ENCODE data around the gene DNAJC8.

Gene DNAJC8

DNA sequence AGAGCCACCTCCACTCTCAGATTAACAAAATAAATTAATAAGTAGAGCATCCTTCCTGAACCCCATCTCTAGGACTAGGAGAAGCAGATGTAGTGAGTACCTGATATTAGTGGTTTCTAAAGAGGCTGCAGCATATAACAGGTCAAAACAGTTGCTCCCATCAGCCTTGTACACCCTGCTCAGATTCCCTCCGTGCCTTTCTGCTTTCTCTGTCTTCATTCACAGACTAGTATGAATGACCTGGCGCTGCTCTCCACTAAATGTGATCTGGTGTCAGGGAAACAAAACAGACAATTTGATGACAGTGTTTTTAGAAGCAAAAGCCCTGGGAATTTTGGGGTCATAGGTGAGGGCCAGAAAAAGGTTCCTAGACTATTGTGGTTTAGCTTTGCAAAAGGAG, 34.8 kb upstream of the DNAJC8 start:
- Histone ChIP-seq H3K27ac (ENCODE audit: poor library complexity, severe bottlenecking) (no peak overlapping the region), H3K9me3 (ENCODE audit: severe bottlenecking) (no peaks in the 10 kb centered on the region), H3K27me3 (ENCODE audit: insufficient read depth, poor library complexity, severe bottlenecking) (no peaks in the 10 kb centered on the region), H3K4me3 (ENCODE audit: severe bottlenecking) (no peak overlapping the region), H3K36me3 (ENCODE audit: low read depth) (peaks cover 71% of the 10 kb centered on the region), H3K4me1 (ENCODE audit: insufficient read depth, poor library complexity, severe bottlenecking) (no peaks in the 10 kb centered on the region)
- no peak for DNase-seq (ENCODE audit: low spot score)
- TF ChIP-seq, protein P1, sequence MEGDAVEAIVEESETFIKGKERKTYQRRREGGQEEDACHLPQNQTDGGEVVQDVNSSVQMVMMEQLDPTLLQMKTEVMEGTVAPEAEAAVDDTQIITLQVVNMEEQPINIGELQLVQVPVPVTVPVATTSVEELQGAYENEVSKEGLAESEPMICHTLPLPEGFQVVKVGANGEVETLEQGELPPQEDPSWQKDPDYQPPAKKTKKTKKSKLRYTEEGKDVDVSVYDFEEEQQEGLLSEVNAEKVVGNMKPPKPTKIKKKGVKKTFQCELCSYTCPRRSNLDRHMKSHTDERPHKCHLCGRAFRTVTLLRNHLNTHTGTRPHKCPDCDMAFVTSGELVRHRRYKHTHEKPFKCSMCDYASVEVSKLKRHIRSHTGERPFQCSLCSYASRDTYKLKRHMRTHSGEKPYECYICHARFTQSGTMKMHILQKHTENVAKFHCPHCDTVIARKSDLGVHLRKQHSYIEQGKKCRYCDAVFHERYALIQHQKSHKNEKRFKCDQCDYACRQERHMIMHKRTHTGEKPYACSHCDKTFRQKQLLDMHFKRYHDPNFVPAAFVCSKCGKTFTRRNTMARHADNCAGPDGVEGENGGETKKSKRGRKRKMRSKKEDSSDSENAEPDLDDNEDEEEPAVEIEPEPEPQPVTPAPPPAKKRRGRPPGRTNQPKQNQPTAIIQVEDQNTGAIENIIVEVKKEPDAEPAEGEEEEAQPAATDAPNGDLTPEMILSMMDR (IDR thresholded peaks at IDR 0.05; ENCODE audit: poor library complexity, severe bottlenecking), result no peak
- no peak for ATAC-seq (ENCODE audit: low read depth)

DNA sequence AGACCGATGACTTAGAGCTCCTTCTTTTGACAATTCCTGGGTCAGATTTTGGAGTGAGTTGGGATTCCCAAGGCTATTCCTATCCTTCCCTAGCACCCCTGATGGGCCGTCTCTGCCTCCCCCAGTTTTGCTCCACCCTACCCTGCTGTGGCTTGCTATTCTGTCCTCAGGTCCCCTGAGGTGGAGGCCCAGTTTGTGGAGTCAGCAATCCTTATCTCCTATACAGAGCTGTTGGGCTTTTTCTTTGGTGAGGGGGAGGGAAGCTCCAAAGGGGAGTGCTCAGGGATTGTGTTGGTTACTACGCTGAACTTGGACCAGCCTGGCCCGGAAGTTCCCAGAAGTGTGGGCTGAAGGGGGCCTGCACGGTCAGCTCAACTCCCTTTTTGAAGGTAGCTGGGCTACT, 34.1 kb upstream of the DNAJC8 start:
- ATAC-seq (ENCODE audit: low read depth) (no peak), DNase-seq (ENCODE audit: low spot score) (no peak)
- peaks cover 3% of the 10 kb centered on the region for H3K4me1 ChIP-seq (ENCODE audit: insufficient read depth, poor library complexity, severe bottlenecking)
- H3K27me3 ChIP-seq (ENCODE audit: insufficient read depth, poor library complexity, severe bottlenecking), result no peaks in the 10 kb centered on the region
- peaks cover 68% of the 10 kb centered on the region for H3K36me3 ChIP-seq (ENCODE audit: low read depth)
- no peaks in the 10 kb centered on the region for H3K9me3 ChIP-seq (ENCODE audit: severe bottlenecking)
- TF ChIP-seq, protein P1 (IDR thresholded peaks at IDR 0.05; ENCODE audit: poor library complexity, severe bottlenecking), result no peak
- H3K27ac ChIP-seq (ENCODE audit: poor library complexity, severe bottlenecking), result no peak overlapping the region
- no peak overlapping the region for H3K4me3 ChIP-seq (ENCODE audit: severe bottlenecking)

DNA sequence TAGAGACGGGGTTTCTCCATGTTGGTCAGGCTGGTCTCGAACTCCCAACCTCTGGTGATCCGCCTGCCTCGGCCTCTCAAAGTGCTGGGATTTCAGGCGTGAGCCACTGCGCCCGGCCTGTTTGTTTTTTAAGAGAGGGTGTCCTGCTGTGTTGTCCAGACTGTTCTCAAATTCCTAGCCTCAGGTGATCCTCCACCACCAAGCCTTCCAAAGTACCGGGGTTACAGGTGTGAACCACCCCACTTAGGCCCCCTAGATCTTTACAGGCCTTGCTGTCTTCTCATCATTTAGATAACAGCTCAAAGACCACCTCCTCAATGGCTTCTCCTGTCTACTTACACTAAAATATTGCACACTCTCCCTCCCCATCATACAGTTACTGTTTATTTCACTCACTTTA, 32.7 kb upstream of the DNAJC8 start:
- H3K4me3 ChIP-seq (ENCODE audit: severe bottlenecking), result no peak overlapping the region
- TF ChIP-seq, protein P1 (IDR thresholded peaks at IDR 0.05; ENCODE audit: poor library complexity, severe bottlenecking), result no peak
- no peak for ATAC-seq (ENCODE audit: low read depth)

DNA sequence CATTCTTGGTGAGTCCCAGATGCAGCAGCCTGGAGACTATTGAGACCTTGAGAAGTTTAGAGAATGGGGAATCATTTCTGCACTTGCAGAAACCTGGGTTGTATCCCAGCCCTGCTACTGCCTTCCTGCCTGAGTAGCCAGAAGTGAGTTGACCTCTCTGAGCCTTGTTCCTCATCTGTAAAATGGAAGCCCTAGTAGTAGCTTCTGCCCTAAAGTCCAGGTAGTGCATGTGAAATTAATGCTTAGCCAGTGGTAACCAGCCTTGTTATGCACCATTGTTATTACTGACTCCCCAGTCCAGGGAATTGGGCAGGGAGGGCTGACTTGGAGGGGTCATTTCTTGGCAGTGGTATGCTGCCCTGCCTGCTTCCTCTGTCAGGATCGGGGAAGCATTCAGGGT, 32.1 kb upstream of the DNAJC8 start:
- H3K27me3 ChIP-seq (ENCODE audit: insufficient read depth, poor library complexity, severe bottlenecking), result no peaks in the 10 kb centered on the region
- TF ChIP-seq, protein P1 (IDR thresholded peaks at IDR 0.05; ENCODE audit: poor library complexity, severe bottlenecking), result no peak
- H3K4me3 ChIP-seq (ENCODE audit: severe bottlenecking), result no peak overlapping the region
- no peaks in the 10 kb centered on the region for H3K9me3 ChIP-seq (ENCODE audit: severe bottlenecking)
- H3K27ac ChIP-seq (ENCODE audit: poor library complexity, severe bottlenecking), result no peak overlapping the region
- H3K36me3 ChIP-seq (ENCODE audit: low read depth), result peaks cover 58% of the 10 kb centered on the region
- H3K4me1 ChIP-seq (ENCODE audit: insufficient read depth, poor library complexity, severe bottlenecking), result peaks cover 11% of the 10 kb centered on the region
- ATAC-seq (ENCODE audit: low read depth) (no peak), DNase-seq (ENCODE audit: low spot score) (no peak)

More for the DNA sequence above, 32.7 kb upstream of the DNAJC8 start:
- Histone ChIP-seq H3K9me3 (ENCODE audit: severe bottlenecking) (no peaks in the 10 kb centered on the region), H3K27ac (ENCODE audit: poor library complexity, severe bottlenecking) (no peak overlapping the region), H3K36me3 (ENCODE audit: low read depth) (peaks cover 65% of the 10 kb centered on the region), H3K4me1 (ENCODE audit: insufficient read depth, poor library complexity, severe bottlenecking) (peaks cover 11% of the 10 kb centered on the region), H3K27me3 (ENCODE audit: insufficient read depth, poor library complexity, severe bottlenecking) (no peaks in the 10 kb centered on the region)
- no peak for DNase-seq (ENCODE audit: low spot score)

DNA sequence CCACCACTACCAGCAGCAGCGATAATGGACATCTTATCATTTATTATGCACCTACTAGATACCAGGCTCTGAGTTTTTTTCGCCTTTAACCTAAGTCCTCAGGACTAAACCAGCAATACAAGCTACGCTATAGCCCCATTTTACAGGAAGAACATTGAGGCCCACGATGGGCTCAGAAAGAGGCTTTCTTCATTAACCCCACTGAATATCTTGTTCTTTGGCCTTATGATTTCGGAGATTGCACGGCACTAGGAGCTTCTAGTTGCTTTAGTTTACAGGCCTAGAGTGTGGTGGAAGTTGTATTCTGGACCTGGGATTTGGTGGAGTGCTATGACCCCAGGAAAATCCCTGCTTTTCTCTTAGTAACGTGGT, 28.0 kb upstream of the DNAJC8 start:
- peak overlapping the region; percentile 52 for H3K27ac ChIP-seq (ENCODE audit: poor library complexity, severe bottlenecking)
- peak overlapping the region; percentile 95 for H3K4me3 ChIP-seq (ENCODE audit: severe bottlenecking)
- no peaks in the 10 kb centered on the region for H3K9me3 ChIP-seq (ENCODE audit: severe bottlenecking)
- H3K4me1 ChIP-seq (ENCODE audit: insufficient read depth, poor library complexity, severe bottlenecking), result peaks cover 20% of the 10 kb centered on the region
- TF ChIP-seq, protein P1 (IDR thresholded peaks at IDR 0.05; ENCODE audit: poor library complexity, severe bottlenecking), result no peak
- no peaks in the 10 kb centered on the region for H3K27me3 ChIP-seq (ENCODE audit: insufficient read depth, poor library complexity, severe bottlenecking)
- DNase-seq (ENCODE audit: low spot score), result no peak
- ATAC-seq (ENCODE audit: low read depth), result no peak
- H3K36me3 ChIP-seq (ENCODE audit: low read depth), result peaks cover 36% of the 10 kb centered on the region
